Smooth muscle cell (in vitro differentiated cells): Measurements from ENCODE around the gene PNPLA8. TPM values are rescaled to one million over a fixed set of nuclear protein-coding genes. Genes with fewer than 3 reads are reported as not detected.

Experiments
- DNase-seq: peaks from one replicate; lab custom pipeline; 2025; ENCODE audit not compliant: unreplicated experiment; lab: John Stamatoyannopoulos, UW
- H2AFZ ChIP-seq: fragments of 200-600 bp; sonication (generic); 2 replicates; pipeline ENCODE4 v1.6.0; 2016; ENCODE audit warnings: antibody characterized with exemption, low read depth, mild to moderate bottlenecking
- H3F3A ChIP-seq: fragments of 200-600 bp; sonication (generic); 2 replicates; pipeline ENCODE4 v1.6.0; 2017; ENCODE audit warnings: antibody characterized with exemption, low read depth
- H3K27ac ChIP-seq: fragments of 200-600 bp; sonication (generic); 2 replicates; pipeline ENCODE4 v1.5.1; 2016; ENCODE audit warnings: low read depth, mild to moderate bottlenecking
- H3K27me3 ChIP-seq: fragments of 200-600 bp; sonication (generic); 2 replicates; pipeline ENCODE4 v1.6.1; 2016; ENCODE audit warnings: low read depth, mild to moderate bottlenecking
- H3K36me3 ChIP-seq: fragments of 200-600 bp; sonication (generic); 2 replicates; pipeline ENCODE4 v1.5.1; 2016; ENCODE audit warnings: low read depth
- H3K4me1 ChIP-seq: fragments of 200-600 bp; sonication (generic); 2 replicates; pipeline ENCODE4 v1.5.1; 2016; ENCODE audit warnings: low read depth
- H3K4me2 ChIP-seq: fragments of 200-600 bp; sonication (generic); 2 replicates; pipeline ENCODE4 v1.6.0; 2016; ENCODE audit warnings: mild to moderate bottlenecking
- H3K4me3 ChIP-seq: fragments of 200-600 bp; sonication (generic); 2 replicates; pipeline ENCODE4 v1.5.1; 2016; ENCODE audit warnings: mild to moderate bottlenecking
- H3K79me2 ChIP-seq: fragments of 200-600 bp; sonication (generic); 2 replicates; pipeline ENCODE4 v1.6.0; 2016; ENCODE audit warnings: low read depth, mild to moderate bottlenecking
- H3K9ac ChIP-seq: fragments of 200-600 bp; sonication (generic); 2 replicates; pipeline ENCODE4 v1.6.0; 2016; ENCODE audit warnings: low read depth
- H3K9me3 ChIP-seq: fragments of 200-600 bp; sonication (generic); replicated peaks from 2 replicates; pipeline ENCODE4 v1.5.1; 2016; ENCODE audit warnings: low read depth
- H4K20me1 ChIP-seq: fragments of 200-600 bp; sonication (generic); 2 replicates; pipeline ENCODE4 v1.6.0; 2016; ENCODE audit warnings: low read depth
- CTCF ChIP-seq: fragments of 200-600 bp; sonication (generic); IDR thresholded peaks from 2 replicates; pipeline ENCODE4 v1.5.1; 2017; ENCODE audit warnings: borderline replicate concordance, mild to moderate bottlenecking, antibody characterized with exemption; ENCODE audit not compliant: insufficient read depth, poor library complexity, severe bottlenecking
- WGBS: methylation state at CpG from one replicate; pipeline ENCODE4 v1.1.7; 2016; ENCODE audit warnings: low lambda C conversion rate; 5-methylcytosine and 5-hydroxymethylcytosine counted together
- polyA plus RNA-seq: library from polyadenylated mRNA; unstranded; fragments of >200 nt; fragmentation: Nextera tagmentation; extraction: Ambion mirVana; gene quantifications from 2 replicates; pipeline ENCODE4 v1.2.1, GENCODE V29; 2016
- total RNA-seq: library from RNA; depleted of rRNA; stranded (reverse); fragments of >200 nt; gene quantifications from 2 replicates; pipeline ENCODE4 v1.2.3, GENCODE V29; 2014

Gene PNPLA8
- total and polyA plus RNA-seq, 2 experiments from 2014 or later = 18.6 to 52.5 TPM

GRCh38 chr7:108488768-108489538 is 37.0 kb downstream of the PNPLA8 start:
- Histone ChIP-seq H3K27me3 (no peaks in the 10 kb centered on the region), H3K9ac (no peak overlapping the region), H2AFZ (no peak overlapping the region), H3K9me3 (no peaks in the 10 kb centered on the region), H3K4me2 (no peak overlapping the region), H3K4me1 (no peaks in the 10 kb centered on the region), H3K4me3 (no peak overlapping the region), H3K79me2 (no peaks in the 10 kb centered on the region), H3K27ac (no peak overlapping the region), H4K20me1 (no peaks in the 10 kb centered on the region), H3F3A (no peaks in the 10 kb centered on the region), H3K36me3 (peaks cover 7% of the 10 kb centered on the region)
- 53% methylated on average over 4 of the region's 4 CpGs for WGBS
- no peak for TF ChIP-seq CTCF
- DNase-seq = no peak

GRCh38 chr7:108487646-108488045 is 38.3 kb downstream of the PNPLA8 start:
- no peak overlapping the region for H2AFZ ChIP-seq
- H3K79me2 ChIP-seq = no peaks in the 10 kb centered on the region
- no peaks in the 10 kb centered on the region for H3F3A ChIP-seq
- no peak overlapping the region for H3K4me2 ChIP-seq
- H3K27ac ChIP-seq = no peak overlapping the region
- no peak for TF ChIP-seq CTCF
- no peak overlapping the region for H3K9ac ChIP-seq
- H3K4me3 ChIP-seq = no peak overlapping the region
- H3K4me1 ChIP-seq = no peaks in the 10 kb centered on the region
- DNase-seq = no peak
- no peaks in the 10 kb centered on the region for H3K27me3 ChIP-seq
- H3K9me3 ChIP-seq = no peaks in the 10 kb centered on the region
- no peaks in the 10 kb centered on the region for H4K20me1 ChIP-seq
- peaks cover 15% of the 10 kb centered on the region for H3K36me3 ChIP-seq

- TF ChIP-seq CTCF = no peak
Measured at GRCh38 chr7:108486291-108486966, 39.5 kb downstream of the PNPLA8 start.

GRCh38 chr7:108484137-108484536 is 41.8 kb downstream of the PNPLA8 start:
- Histone ChIP-seq H3K27ac (no peak overlapping the region), H3K4me2 (no peak overlapping the region), H3K9ac (no peak overlapping the region), H3K9me3 (no peaks in the 10 kb centered on the region), H2AFZ (no peak overlapping the region), H3F3A (no peaks in the 10 kb centered on the region), H4K20me1 (no peaks in the 10 kb centered on the region), H3K4me3 (no peak overlapping the region), H3K27me3 (no peaks in the 10 kb centered on the region), H3K4me1 (no peaks in the 10 kb centered on the region), H3K36me3 (peaks cover 15% of the 10 kb centered on the region), H3K79me2 (no peaks in the 10 kb centered on the region)
- no peak for DNase-seq
- no peak for TF ChIP-seq CTCF
- WGBS = 100% methylated on average over 1 of the region's 1 CpG

More at GRCh38 chr7:108486291-108486966, 39.5 kb downstream of the PNPLA8 start:
- no peak overlapping the region for H2AFZ ChIP-seq
- no peaks in the 10 kb centered on the region for H3K79me2 ChIP-seq
- no peaks in the 10 kb centered on the region for H3K4me1 ChIP-seq
- no peaks in the 10 kb centered on the region for H3F3A ChIP-seq
- WGBS = 87% methylated on average over 5 of the region's 5 CpGs
- peaks cover 15% of the 10 kb centered on the region for H3K36me3 ChIP-seq
- H3K4me3 ChIP-seq = no peak overlapping the region
- no peaks in the 10 kb centered on the region for H3K9me3 ChIP-seq
- H3K4me2 ChIP-seq = no peak overlapping the region
- DNase-seq = no peak
- no peaks in the 10 kb centered on the region for H3K27me3 ChIP-seq
- no peaks in the 10 kb centered on the region for H4K20me1 ChIP-seq
- no peak overlapping the region for H3K27ac ChIP-seq
- H3K9ac ChIP-seq = no peak overlapping the region
